SK-N-MC (cell line): ENCODE measurements around the gene FHIT.

Experiments used
- DNase-seq: peaks from one replicate; pipeline ENCODE4 v3.0.0-alpha.2; 2011; ENCODE audit warnings: low read depth, low spot score
- H3K27ac ChIP-seq: fragments of 200-600 bp; sonication (generic); 2 replicates; pipeline ENCODE4 v1.5.1; 2016; ENCODE audit warnings: mixed run types
- H3K36me3 ChIP-seq: fragments of 200-600 bp; sonication (generic); 2 replicates; pipeline ENCODE4 v1.6.1; 2017; ENCODE audit warnings: antibody characterized with exemption, low read length, mixed read lengths; ENCODE audit not compliant: insufficient read depth
- H3K4me3 ChIP-seq: fragments of 200-600 bp; sonication (generic); 2 replicates; pipeline ENCODE4 v1.5.1; 2016
- H3K9ac ChIP-seq: fragments of 200-600 bp; sonication (generic); 2 replicates; pipeline ENCODE4 v1.8.0; 2017; ENCODE audit warnings: mixed run types, mixed read lengths; ENCODE audit not compliant: insufficient read length
- H3K9me3 ChIP-seq: fragments of 200-600 bp; sonication (generic); 2 replicates; pipeline ENCODE4 v1.6.1; 2017; ENCODE audit warnings: low read depth, mild to moderate bottlenecking, antibody characterized with exemption, low read length, moderate library complexity, mixed read lengths
- EZH2 ChIP-seq: fragments of 200-600 bp; sonication (generic); IDR thresholded peaks from one replicate; pipeline ENCODE4 v1.6.1; 2017; ENCODE audit warnings: antibody characterized with exemption
- FOXP2 ChIP-seq: optimal IDR thresholded peaks from 2 replicates; pipeline ENCODE3; 2011; ENCODE audit warnings: mild to moderate bottlenecking, moderate library complexity; ENCODE audit not compliant: insufficient read depth; ENCODE audit errors: extremely low read length, control extremely low read depth
- POLR2AphosphoS5 ChIP-seq: IDR thresholded peaks from 2 replicates; pipeline ENCODE4 v1.6.1; 2012; ENCODE audit warnings: mild to moderate bottlenecking, low read depth, low read length, borderline replicate concordance

FHIT gene

GRCh38 chr3:59796456-59796855 is 1454.8 kb downstream of the FHIT start:
- no peak for DNase-seq
- Histone ChIP-seq H3K27ac (no peak overlapping the region), H3K9me3 (no peaks in the 10 kb centered on the region), H3K9ac (no peak overlapping the region), H3K4me3 (no peak overlapping the region), H3K36me3 (no peaks in the 10 kb centered on the region)
- TF ChIP-seq POLR2AphosphoS5: no peak
- no peak for TF ChIP-seq FOXP2
- no peak for TF ChIP-seq EZH2

DNA sequence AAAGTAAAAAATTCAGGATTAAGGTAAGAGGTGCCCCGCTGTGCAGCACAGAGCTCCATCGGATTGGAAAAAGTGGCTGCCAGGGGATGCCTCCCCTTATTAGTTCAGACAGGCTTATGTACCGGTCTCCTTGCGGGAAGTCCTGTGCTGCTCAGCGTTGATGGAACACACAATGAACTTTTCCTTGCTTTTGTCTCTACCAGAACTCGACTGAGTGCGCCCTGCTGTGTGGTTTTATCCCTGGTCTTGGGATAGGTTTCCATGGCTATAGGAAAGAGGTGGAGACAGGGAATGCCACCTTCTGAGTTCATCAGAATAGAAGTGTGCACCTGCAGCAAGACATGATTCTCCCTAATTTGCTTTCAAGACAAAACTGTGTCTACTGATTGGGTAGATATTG is 1455.5 kb downstream of the FHIT start:
- Histone ChIP-seq H3K9me3 (no peaks in the 10 kb centered on the region), H3K27ac (no peak overlapping the region), H3K36me3 (no peaks in the 10 kb centered on the region), H3K9ac (no peak overlapping the region), H3K4me3 (no peak overlapping the region)
- no peak for DNase-seq
- TF ChIP-seq EZH2 (no peak), POLR2AphosphoS5 (no peak), FOXP2 (no peak)

- Histone ChIP-seq H3K27ac (no peak overlapping the region), H3K9me3 (no peaks in the 10 kb centered on the region), H3K9ac (no peak overlapping the region), H3K4me3 (no peak overlapping the region), H3K36me3 (no peaks in the 10 kb centered on the region)
- TF ChIP-seq POLR2AphosphoS5: no peak
- TF ChIP-seq FOXP2: no peak
- TF ChIP-seq EZH2: no peak
- no peak for DNase-seq
These were observed 1457.3 kb downstream of the FHIT start for GRCh38 chr3:59793976-59794375.

GRCh38 chr3:59791774-59792308 is 1459.4 kb downstream of the FHIT start:
- no peak for TF ChIP-seq FOXP2
- no peak overlapping the region for H3K4me3 ChIP-seq
- H3K27ac ChIP-seq: no peak overlapping the region
- DNase-seq: no peak
- no peak overlapping the region for H3K9ac ChIP-seq
- no peaks in the 10 kb centered on the region for H3K9me3 ChIP-seq
- no peaks in the 10 kb centered on the region for H3K36me3 ChIP-seq

- H3K27ac ChIP-seq: no peak overlapping the region
- TF ChIP-seq FOXP2: no peak
- H3K36me3 ChIP-seq: no peaks in the 10 kb centered on the region
- H3K9ac ChIP-seq: no peak overlapping the region
- no peak for DNase-seq
- H3K4me3 ChIP-seq: no peak overlapping the region
- H3K9me3 ChIP-seq: no peaks in the 10 kb centered on the region
These were observed 1461.0 kb downstream of the FHIT start for GRCh38 chr3:59790241-59790640.

DNA sequence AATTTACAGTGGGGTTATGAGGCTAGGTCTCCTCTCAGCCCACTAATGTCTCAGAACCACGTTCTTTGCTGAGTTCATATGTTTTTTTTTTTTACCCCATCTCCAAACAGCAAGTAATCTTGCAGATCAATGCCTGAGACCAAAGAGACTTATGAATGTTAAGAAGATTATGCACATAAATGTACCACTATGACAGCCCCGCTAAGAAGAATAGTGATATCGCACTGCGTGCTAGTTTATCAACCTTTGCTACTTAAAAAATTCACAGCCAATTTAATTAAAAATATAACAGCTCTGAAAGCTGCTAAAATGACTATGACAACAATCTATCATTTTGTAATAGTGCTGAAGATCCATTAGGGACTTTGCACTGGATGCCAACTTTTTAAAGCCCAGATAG is 1462.5 kb downstream of the FHIT start:
- Histone ChIP-seq H3K36me3 (no peaks in the 10 kb centered on the region), H3K27ac (no peak overlapping the region), H3K4me3 (no peak overlapping the region), H3K9me3 (no peaks in the 10 kb centered on the region), H3K9ac (no peak overlapping the region)
- DNase-seq: no peak
- TF ChIP-seq EZH2 (no peak), POLR2AphosphoS5 (no peak), FOXP2 (no peak)

- no peak for DNase-seq
- no peak overlapping the region for H3K4me3 ChIP-seq
- H3K9me3 ChIP-seq: no peaks in the 10 kb centered on the region
- H3K27ac ChIP-seq: no peak overlapping the region
- TF ChIP-seq EZH2 (no peak), POLR2AphosphoS5 (no peak), FOXP2 (no peak)
- no peak overlapping the region for H3K9ac ChIP-seq
- no peaks in the 10 kb centered on the region for H3K36me3 ChIP-seq
These were observed 1463.1 kb downstream of the FHIT start for GRCh38 chr3:59788133-59788532.

- Histone ChIP-seq H3K9ac (no peak overlapping the region), H3K4me3 (no peak overlapping the region), H3K9me3 (no peaks in the 10 kb centered on the region), H3K36me3 (no peaks in the 10 kb centered on the region), H3K27ac (no peak overlapping the region)
- TF ChIP-seq POLR2AphosphoS5: no peak
- no peak for TF ChIP-seq EZH2
- no peak for TF ChIP-seq FOXP2
- DNase-seq: no peak
These were observed 1464.9 kb downstream of the FHIT start for GRCh38 chr3:59786374-59786773.

GRCh38 chr3:59784164-59784563 is 1467.1 kb downstream of the FHIT start:
- Histone ChIP-seq H3K27ac (no peak overlapping the region), H3K9me3 (no peaks in the 10 kb centered on the region), H3K4me3 (no peak overlapping the region), H3K36me3 (no peaks in the 10 kb centered on the region), H3K9ac (no peak overlapping the region)
- no peak for TF ChIP-seq EZH2
- no peak for TF ChIP-seq FOXP2
- TF ChIP-seq POLR2AphosphoS5: no peak
- no peak for DNase-seq

DNA sequence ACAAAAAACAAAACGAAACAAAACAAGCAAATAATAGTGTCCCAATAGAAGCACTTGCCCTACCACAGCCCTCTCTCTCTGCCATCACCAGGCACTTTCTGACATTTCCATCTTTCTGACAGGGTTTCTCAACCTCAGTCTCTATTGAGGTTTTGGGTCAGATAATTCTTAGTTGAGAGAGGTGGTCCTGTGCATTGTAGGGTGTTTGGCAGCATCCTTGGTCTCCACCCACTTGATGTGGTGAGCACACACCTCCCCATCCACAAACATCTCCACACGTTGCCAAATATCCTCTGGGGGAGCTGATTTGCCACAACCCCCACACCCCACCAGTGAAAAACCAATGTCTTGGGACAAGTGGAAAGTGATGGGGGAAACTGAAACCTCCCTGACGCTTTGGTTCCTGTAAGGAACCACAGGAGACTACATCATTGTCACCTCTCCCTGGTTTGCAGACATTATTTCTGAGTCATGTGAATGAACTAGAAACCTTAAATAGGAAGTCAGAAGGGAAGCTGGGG is 1467.7 kb downstream of the FHIT start:
- H3K9me3 ChIP-seq: no peaks in the 10 kb centered on the region
- no peak overlapping the region for H3K27ac ChIP-seq
- TF ChIP-seq EZH2 (no peak), POLR2AphosphoS5 (no peak), FOXP2 (no peak)
- DNase-seq: no peak
- H3K4me3 ChIP-seq: no peak overlapping the region
- H3K9ac ChIP-seq: no peak overlapping the region
- no peaks in the 10 kb centered on the region for H3K36me3 ChIP-seq
